ENCODE measurements around the gene OR5K2. TPM values are rescaled to one million over a fixed set of nuclear protein-coding genes. Genes with fewer than 3 reads are reported as not detected.
A peak's percentile ranks its signal among the peaks of the same experiment; 100 is the strongest.

Gene OR5K2
- total RNA-seq, 6 donors from 2014 or later = not detected

- DNase-seq = no peak
- no peak for ATAC-seq (ENCODE audit: low FRiP score in 2 of 2)
- no peaks in the 10 kb centered on the region for H3K9me3 ChIP-seq
- TF ChIP-seq EP300 (IDR thresholded peaks at IDR 0.05) (no peak), POLR2A (IDR thresholded peaks at IDR 0.05) (no peak), CTCF (IDR thresholded peaks at IDR 0.05) (no peak), POLR2AphosphoS5 (IDR thresholded peaks at IDR 0.05) (no peak)
- no peaks in the 10 kb centered on the region for H3K27me3 ChIP-seq
- H3K4me3 ChIP-seq = no peak overlapping the region
- peaks cover 12 to 27% (median 18%) of the 10 kb centered on the region in 4 donors for H3K4me1 ChIP-seq
- 88 to 95% methylated on average over 1 of the region's 1 CpG for WGBS, 2 donors
- H3K27ac ChIP-seq = no peak overlapping the region
- H3K36me3 ChIP-seq = peaks cover 0 to 54% (median 11%) of the 10 kb centered on the region in 4 donors
Observed at GRCh38 chr3:98519351-98519750, 21.9 kb downstream of the OR5K2 start.

- ATAC-seq (ENCODE audit: low FRiP score in 2 of 2) = peak; percentile 71 to 74
- Histone ChIP-seq H3K27me3 (no peaks in the 10 kb centered on the region), H3K4me3 (peak overlapping the region; percentile 43 to 78 (median 76)), H3K27ac (peak overlapping the region; percentile 92 to 99 (median 96)), H3K4me1 (peaks cover 12 to 27% (median 18%) of the 10 kb centered on the region in 4 donors), H3K9me3 (no peaks in the 10 kb centered on the region), H3K36me3 (peaks cover 0 to 29% (median 0%) of the 10 kb centered on the region in 4 donors)
- no peak for TF ChIP-seq POLR2A (IDR thresholded peaks at IDR 0.05)
- TF ChIP-seq POLR2AphosphoS5 (IDR thresholded peaks at IDR 0.05) = peak in 1 of 2 donors; percentile 11
- TF ChIP-seq CTCF (IDR thresholded peaks at IDR 0.05) = no peak
- TF ChIP-seq EP300 (IDR thresholded peaks at IDR 0.05) = no peak
- 0 to 1% methylated on average over 16 of the region's 16 CpGs for WGBS, 2 donors
- DNase-seq = peak in 1 of 2 donors; percentile 61
Observed at GRCh38 chr3:98521897-98522543, 24.5 kb downstream of the OR5K2 start.

GRCh38 chr3:98522544-98523281 lies 25.2 kb downstream of the OR5K2 start, which contains the start of gene CLDND1:
TSS of gene CLDND1 (minus strand) at chr3:98522902. CDS start at chr3:98521424, 1,478 bp downstream.
- Histone ChIP-seq H3K27ac (peak within 1 kb of the TSS; percentile 92 to 99 (median 96)), H3K4me1 (peaks cover 12 to 27% (median 18%) of the 10 kb centered on the region in 4 donors), H3K27me3 (no peaks in the 10 kb centered on the region), H3K9me3 (no peaks in the 10 kb centered on the region), H3K36me3 (peaks cover 0 to 22% (median 0%) of the 10 kb centered on the region in 4 donors), H3K4me3 (peak within 1 kb of the TSS; percentile 43 to 78 (median 76))
- 0 to 1% methylated on average over 9 to 56 of the region's 63 CpGs for WGBS, 2 donors
- DNase-seq (peak; percentile 99 to 100), ATAC-seq (ENCODE audit: low FRiP score in 2 of 2) (peak; percentile 100)
- TF ChIP-seq CTCF (IDR thresholded peaks at IDR 0.05) = peak in 1 of 6 experiments; percentile 18
- TF ChIP-seq POLR2A (IDR thresholded peaks at IDR 0.05) = peak in 2 of 4 donors; percentile 90 to 94
- TF ChIP-seq POLR2AphosphoS5 (IDR thresholded peaks at IDR 0.05) = peak; percentile 82 to 91
- TF ChIP-seq EP300 (IDR thresholded peaks at IDR 0.05) = no peak

- TF ChIP-seq POLR2A (IDR thresholded peaks at IDR 0.05) = no peak
- no peak for TF ChIP-seq EP300 (IDR thresholded peaks at IDR 0.05)
- 78 to 86% methylated on average over 6 of the region's 6 CpGs for WGBS, 2 donors
- H3K4me3 ChIP-seq = no peak overlapping the region
Observed at GRCh38 chr3:98525494-98525893, 28.0 kb downstream of the OR5K2 start.

More at GRCh38 chr3:98525494-98525893, 28.0 kb downstream of the OR5K2 start:
- DNase-seq (no peak), ATAC-seq (ENCODE audit: low FRiP score in 2 of 2) (no peak)
- Histone ChIP-seq H3K27ac (no peak overlapping the region), H3K27me3 (no peaks in the 10 kb centered on the region), H3K36me3 (peaks cover 0 to 4% (median 0%) of the 10 kb centered on the region in 4 donors), H3K4me1 (peaks cover 11 to 17% (median 13%) of the 10 kb centered on the region in 4 donors), H3K9me3 (no peaks in the 10 kb centered on the region)
